Amniotic stem cell (primary cell): ENCODE results near the gene STK24.

Experiments used
- DNase-seq: peaks from one replicate; lab custom pipeline; 2025; lab: John Stamatoyannopoulos, UW

The STK24 gene

GRCh38 chr13:98556142-98556816 lies 20.6 kb downstream of the STK24 start:
- DNase-seq: no peak

GRCh38 chr13:98549728-98550317 lies 27.1 kb downstream of the STK24 start:
- DNase-seq: no peak

- no peak for DNase-seq
These were observed 27.7 kb downstream of the STK24 start for GRCh38 chr13:98549006-98549727.

GRCh38 chr13:98548230-98548629 lies 28.7 kb downstream of the STK24 start:
- no peak for DNase-seq

GRCh38 chr13:98547455-98547854 lies 29.5 kb downstream of the STK24 start:
- no peak for DNase-seq

- DNase-seq: no peak
These were observed 30.5 kb downstream of the STK24 start for GRCh38 chr13:98546402-98546801.

GRCh38 chr13:98544104-98544710 lies 32.7 kb downstream of the STK24 start:
- no peak for DNase-seq

- DNase-seq: no peak
These were observed 33.4 kb downstream of the STK24 start for GRCh38 chr13:98543378-98544103.

GRCh38 chr13:98542568-98543377 lies 34.1 kb downstream of the STK24 start:
- no peak for DNase-seq

GRCh38 chr13:98541701-98542203 lies 35.2 kb downstream of the STK24 start:
- no peak for DNase-seq

- no peak for DNase-seq
These were observed 35.7 kb downstream of the STK24 start for GRCh38 chr13:98541191-98541590.

GRCh38 chr13:98540476-98540875 lies 36.4 kb downstream of the STK24 start:
- DNase-seq: no peak

- DNase-seq: no peak
These were observed 37.2 kb downstream of the STK24 start for GRCh38 chr13:98539666-98540065.

- no peak for DNase-seq
These were observed 38.0 kb downstream of the STK24 start for GRCh38 chr13:98538876-98539275.

- no peak for DNase-seq
These were observed 39.2 kb downstream of the STK24 start for GRCh38 chr13:98537740-98538139.

GRCh38 chr13:98537306-98537705 lies 39.6 kb downstream of the STK24 start:
- DNase-seq: no peak

- no peak for DNase-seq
These were observed 40.2 kb downstream of the STK24 start for GRCh38 chr13:98536729-98537128.

- no peak for DNase-seq
These were observed 41.2 kb downstream of the STK24 start for GRCh38 chr13:98535501-98536354.

- no peak for DNase-seq
These were observed 42.1 kb downstream of the STK24 start for GRCh38 chr13:98534821-98535220.

GRCh38 chr13:98533912-98534311 lies 43.0 kb downstream of the STK24 start:
- no peak for DNase-seq
